HUES48 (cell line): Measurements from ENCODE around the gene MIP.

Experiments used
- H3K27ac ChIP-seq: one replicate; pipeline ENCODE4 v1.7.0; 2013; ENCODE audit warnings: low read depth, low read length, inconsistent platforms
- H3K27me3 ChIP-seq: 2 replicates; pipeline ENCODE4 v1.6.1; 2013; ENCODE audit warnings: mild to moderate bottlenecking, low read length; ENCODE audit not compliant: control insufficient read depth, insufficient read depth
- H3K36me3 ChIP-seq: 2 replicates; pipeline ENCODE4 v1.6.1; 2013; ENCODE audit warnings: low read length; ENCODE audit not compliant: control insufficient read depth, insufficient read depth
- H3K4me1 ChIP-seq: 2 replicates; pipeline ENCODE4 v1.6.1; 2013; ENCODE audit warnings: mild to moderate bottlenecking, low read length; ENCODE audit not compliant: control insufficient read depth, insufficient read depth
- H3K4me3 ChIP-seq: 2 replicates; pipeline ENCODE4 v1.5.1; 2013; ENCODE audit warnings: mild to moderate bottlenecking, low read depth, low read length
- H3K9ac ChIP-seq: 2 replicates; pipeline ENCODE4 v1.6.1; 2013; ENCODE audit warnings: mild to moderate bottlenecking, low read depth, low read length, moderate library complexity
- H3K9me3 ChIP-seq: 2 replicates; pipeline ENCODE4 v1.6.1; 2013; ENCODE audit warnings: low read length; ENCODE audit not compliant: control insufficient read depth, insufficient read depth

Gene MIP

DNA sequence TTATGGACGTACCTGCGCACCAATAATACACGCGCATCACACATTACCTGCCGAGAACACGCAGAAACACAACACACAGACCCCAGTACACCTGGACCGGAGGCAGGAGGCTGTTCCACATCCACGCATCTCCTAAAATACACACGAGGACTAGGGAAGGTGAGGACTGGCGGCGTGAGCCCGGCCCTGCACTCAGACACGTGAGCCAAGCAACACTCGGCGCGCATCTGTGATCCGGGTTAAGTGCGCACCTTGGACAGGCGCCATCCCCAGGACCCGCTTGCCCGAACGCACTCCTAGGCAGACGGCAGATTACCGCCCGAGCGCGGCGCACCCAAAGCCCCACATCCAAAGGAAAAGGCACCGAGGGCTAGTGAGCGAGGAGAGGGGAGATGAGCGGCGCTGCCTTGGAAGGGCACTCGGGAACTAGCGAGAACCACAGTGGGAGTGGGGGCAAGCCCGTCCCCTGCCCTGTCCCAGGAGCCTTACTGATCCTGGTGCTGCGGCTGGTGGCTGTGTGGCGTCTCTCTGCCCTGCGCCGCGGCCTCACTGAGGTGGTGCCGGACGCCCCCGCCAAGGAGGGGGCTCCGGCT, 33.1 kb upstream of the MIP start:
- H3K27me3 ChIP-seq = peaks cover 43% of the 10 kb centered on the region

DNA sequence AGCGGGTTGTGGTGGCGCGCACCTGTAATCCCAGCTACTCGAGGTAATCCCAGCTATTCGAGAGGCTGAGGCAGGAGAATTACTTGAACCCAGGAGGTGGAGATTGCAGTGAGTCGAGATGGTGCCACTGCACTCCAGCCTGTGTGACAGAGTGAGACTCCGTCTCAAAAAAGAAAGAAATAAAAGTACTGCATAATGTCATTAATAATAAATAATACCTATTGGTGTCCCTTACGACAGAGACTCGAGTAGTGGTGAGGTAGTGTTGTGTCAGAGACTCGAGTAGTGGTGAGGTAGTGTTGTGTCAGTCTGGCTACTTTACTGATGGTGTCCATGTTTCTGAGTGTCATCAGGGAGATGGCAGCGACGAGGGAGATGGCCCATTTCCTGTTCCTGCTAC, 32.2 kb upstream of the MIP start:
- Histone ChIP-seq H3K36me3 (no peaks in the 10 kb centered on the region), H3K27ac (no peak overlapping the region), H3K9me3 (no peaks in the 10 kb centered on the region; the same call in 1 of the 2 replicates), H3K9ac (no peak overlapping the region), H3K4me1 (peaks cover 7% of the 10 kb centered on the region), H3K27me3 (peaks cover 43% of the 10 kb centered on the region), H3K4me3 (peak overlapping the region; percentile 84; the same call in 1 of the 2 replicates)

More for the DNA sequence above, 33.1 kb upstream of the MIP start:
- H3K36me3 ChIP-seq = no peaks in the 10 kb centered on the region
- peaks cover 7% of the 10 kb centered on the region for H3K4me1 ChIP-seq
- no peaks in the 10 kb centered on the region; the same call in none of the 2 replicates for H3K9me3 ChIP-seq
- H3K9ac ChIP-seq = peak overlapping the region; percentile 15; the same call in 1 of the 2 replicates
- peak overlapping the region; percentile 84 for H3K4me3 ChIP-seq
- H3K27ac ChIP-seq = no peak overlapping the region

DNA sequence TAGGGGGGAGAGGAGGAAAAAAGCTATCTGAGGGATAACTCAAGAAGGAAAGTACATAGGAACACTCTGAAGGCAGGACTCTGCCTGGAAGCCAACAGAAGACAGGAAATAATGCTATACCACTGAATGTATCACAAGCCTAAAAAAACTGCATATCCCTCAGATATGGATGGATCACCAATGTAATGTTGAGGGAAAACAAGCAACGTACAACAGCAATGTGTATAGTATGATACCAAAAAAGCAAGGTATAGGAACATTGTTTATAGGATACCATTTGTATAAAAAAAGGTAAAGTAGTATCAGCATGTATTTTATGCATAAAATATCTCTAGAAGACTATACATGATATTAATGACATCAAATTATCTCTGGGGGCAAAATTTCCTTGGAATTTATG, 30.1 kb upstream of the MIP start:
- no peaks in the 10 kb centered on the region for H3K36me3 ChIP-seq
- H3K4me3 ChIP-seq = no peak overlapping the region
- peaks cover 7% of the 10 kb centered on the region for H3K4me1 ChIP-seq
- peaks cover 31% of the 10 kb centered on the region for H3K27me3 ChIP-seq
- H3K9me3 ChIP-seq = no peaks in the 10 kb centered on the region; the same call in 1 of the 2 replicates
- no peak overlapping the region for H3K9ac ChIP-seq
- no peak overlapping the region for H3K27ac ChIP-seq

DNA sequence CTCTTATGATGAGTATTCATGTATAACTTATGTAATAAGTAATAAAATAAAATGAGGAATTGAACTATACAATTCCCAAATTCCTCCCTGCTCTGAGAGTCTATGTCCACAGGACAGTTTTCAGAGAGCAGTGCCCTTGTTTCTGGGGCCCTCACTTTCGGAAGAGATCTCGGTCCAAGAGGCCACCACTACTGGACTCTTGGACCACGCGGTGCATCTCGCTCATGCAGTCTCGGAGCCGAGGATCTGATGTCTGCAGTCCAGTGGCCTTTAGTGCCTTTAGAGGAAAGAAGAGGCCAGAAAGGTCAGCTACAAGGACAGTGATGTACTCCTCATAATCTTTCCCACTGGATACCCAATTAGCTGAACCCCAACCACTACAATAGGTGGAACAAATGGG, 25.2 kb upstream of the MIP start:
- no peak overlapping the region for H3K9ac ChIP-seq
- H3K27ac ChIP-seq = no peak overlapping the region
- no peak overlapping the region for H3K4me3 ChIP-seq
- H3K27me3 ChIP-seq = no peaks in the 10 kb centered on the region
- no peaks in the 10 kb centered on the region for H3K4me1 ChIP-seq
- H3K9me3 ChIP-seq = no peaks in the 10 kb centered on the region
- no peaks in the 10 kb centered on the region for H3K36me3 ChIP-seq

DNA sequence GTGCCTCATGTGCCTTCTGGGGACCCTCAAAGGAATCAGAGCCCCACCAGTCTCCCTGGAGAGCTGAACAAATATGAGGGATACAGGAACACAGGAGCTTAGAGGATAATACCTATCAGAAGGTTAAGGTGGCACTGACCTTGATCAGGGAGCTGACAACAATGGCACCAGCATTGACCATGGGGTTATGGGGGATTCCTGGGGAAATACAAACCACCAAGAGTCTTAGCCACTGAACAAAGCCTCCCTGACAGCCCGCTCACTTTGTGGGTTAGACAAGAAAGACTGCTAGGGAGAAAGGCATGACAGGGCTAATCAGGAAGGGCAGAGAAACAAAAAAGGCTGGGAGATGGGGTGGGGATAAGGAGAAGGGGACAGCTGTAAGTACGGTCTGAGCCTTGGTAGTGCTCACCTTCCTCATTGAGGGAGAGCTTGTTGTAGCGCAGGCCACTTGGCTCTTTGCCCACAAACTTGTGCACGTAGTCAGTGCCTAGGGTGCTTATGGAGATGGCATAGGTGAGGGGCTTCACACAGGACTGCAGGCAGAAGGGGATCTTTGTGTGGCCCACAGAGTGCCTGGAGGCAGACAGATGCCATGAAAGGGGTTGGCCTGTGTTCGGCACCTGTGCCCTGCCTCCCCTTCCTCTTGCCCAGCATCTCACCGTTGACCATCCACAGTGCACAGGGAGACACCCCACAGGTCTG, 23.2 kb upstream of the MIP start:
- H3K36me3 ChIP-seq = peaks cover 13% of the 10 kb centered on the region
- no peaks in the 10 kb centered on the region for H3K4me1 ChIP-seq
- no peaks in the 10 kb centered on the region for H3K27me3 ChIP-seq
- H3K9me3 ChIP-seq = no peaks in the 10 kb centered on the region
- H3K27ac ChIP-seq = no peak overlapping the region
- H3K9ac ChIP-seq = no peak overlapping the region
- no peak overlapping the region for H3K4me3 ChIP-seq

DNA sequence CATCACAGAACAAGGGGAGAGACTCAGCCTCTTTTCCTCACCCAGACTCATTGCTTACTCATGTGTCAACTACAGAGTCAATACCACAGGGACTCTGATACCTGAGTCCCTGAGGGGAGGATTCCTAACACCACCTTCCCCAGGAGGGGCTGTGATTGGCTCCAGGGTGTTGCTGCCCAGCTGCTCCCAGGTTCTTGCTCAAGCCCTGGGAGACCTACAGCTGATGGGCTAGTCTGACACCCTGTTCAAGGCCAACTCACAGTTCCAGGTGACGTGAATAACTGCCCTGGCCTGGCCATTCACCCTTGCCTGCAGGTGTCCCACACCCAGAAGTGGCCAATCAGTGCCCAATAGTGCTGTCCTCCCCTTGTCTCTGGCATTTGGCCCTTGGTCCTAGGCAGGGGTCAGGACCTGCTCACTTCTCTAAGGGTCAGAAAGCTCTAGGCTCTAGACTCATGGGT, 22.5 kb upstream of the MIP start:
- no peaks in the 10 kb centered on the region for H3K27me3 ChIP-seq
- no peak overlapping the region for H3K9ac ChIP-seq
- no peaks in the 10 kb centered on the region for H3K9me3 ChIP-seq
- no peaks in the 10 kb centered on the region for H3K4me1 ChIP-seq
- H3K36me3 ChIP-seq = peaks cover 19% of the 10 kb centered on the region
- no peak overlapping the region for H3K4me3 ChIP-seq
- no peak overlapping the region for H3K27ac ChIP-seq

DNA sequence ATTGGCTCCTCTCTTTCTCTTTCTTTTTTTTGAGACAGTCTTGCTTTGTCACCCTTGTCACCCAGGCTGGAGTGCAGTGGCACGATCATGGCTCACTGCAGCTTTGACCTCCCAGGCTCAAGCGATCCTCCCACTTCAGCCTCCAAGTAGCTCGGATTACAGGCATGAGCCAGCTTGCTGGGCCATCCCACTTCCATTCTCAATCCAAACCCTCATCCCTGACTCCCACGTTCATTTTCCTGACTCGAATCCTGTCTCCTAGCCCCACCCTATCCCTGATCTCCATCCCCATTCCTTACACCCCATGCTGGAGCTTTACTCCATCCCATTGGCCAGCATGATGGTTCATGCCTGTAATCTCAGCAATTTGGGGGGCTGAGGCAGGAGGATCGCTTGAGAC, 21.7 kb upstream of the MIP start:
- Histone ChIP-seq H3K4me3 (no peak overlapping the region), H3K9me3 (no peaks in the 10 kb centered on the region), H3K27ac (no peak overlapping the region), H3K4me1 (no peaks in the 10 kb centered on the region), H3K9ac (no peak overlapping the region), H3K27me3 (no peaks in the 10 kb centered on the region), H3K36me3 (peaks cover 28% of the 10 kb centered on the region)

DNA sequence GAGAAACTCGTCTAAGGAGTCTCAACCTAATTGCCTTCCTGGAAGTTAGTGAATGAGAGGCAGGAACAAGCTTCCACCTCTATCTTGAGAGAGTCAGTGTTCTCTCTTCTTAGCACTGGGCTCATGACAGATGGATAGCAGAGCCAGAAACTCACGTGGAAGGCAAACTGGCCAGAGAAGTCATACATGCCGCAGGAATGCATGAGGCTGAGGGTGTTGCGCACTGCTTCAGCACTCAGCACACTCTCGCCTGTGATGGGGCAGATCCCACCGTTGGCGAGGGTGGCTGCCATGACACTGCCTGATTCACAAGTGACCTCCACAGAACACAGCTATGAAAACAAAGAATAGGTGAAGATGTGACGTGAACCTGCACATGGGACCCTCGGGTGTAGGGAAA, 19.9 kb upstream of the MIP start:
- no peak overlapping the region for H3K4me3 ChIP-seq
- H3K27ac ChIP-seq = no peak overlapping the region
- no peaks in the 10 kb centered on the region for H3K4me1 ChIP-seq
- no peak overlapping the region for H3K9ac ChIP-seq
- peaks cover 42% of the 10 kb centered on the region for H3K36me3 ChIP-seq
- H3K9me3 ChIP-seq = no peaks in the 10 kb centered on the region
- no peaks in the 10 kb centered on the region for H3K27me3 ChIP-seq

DNA sequence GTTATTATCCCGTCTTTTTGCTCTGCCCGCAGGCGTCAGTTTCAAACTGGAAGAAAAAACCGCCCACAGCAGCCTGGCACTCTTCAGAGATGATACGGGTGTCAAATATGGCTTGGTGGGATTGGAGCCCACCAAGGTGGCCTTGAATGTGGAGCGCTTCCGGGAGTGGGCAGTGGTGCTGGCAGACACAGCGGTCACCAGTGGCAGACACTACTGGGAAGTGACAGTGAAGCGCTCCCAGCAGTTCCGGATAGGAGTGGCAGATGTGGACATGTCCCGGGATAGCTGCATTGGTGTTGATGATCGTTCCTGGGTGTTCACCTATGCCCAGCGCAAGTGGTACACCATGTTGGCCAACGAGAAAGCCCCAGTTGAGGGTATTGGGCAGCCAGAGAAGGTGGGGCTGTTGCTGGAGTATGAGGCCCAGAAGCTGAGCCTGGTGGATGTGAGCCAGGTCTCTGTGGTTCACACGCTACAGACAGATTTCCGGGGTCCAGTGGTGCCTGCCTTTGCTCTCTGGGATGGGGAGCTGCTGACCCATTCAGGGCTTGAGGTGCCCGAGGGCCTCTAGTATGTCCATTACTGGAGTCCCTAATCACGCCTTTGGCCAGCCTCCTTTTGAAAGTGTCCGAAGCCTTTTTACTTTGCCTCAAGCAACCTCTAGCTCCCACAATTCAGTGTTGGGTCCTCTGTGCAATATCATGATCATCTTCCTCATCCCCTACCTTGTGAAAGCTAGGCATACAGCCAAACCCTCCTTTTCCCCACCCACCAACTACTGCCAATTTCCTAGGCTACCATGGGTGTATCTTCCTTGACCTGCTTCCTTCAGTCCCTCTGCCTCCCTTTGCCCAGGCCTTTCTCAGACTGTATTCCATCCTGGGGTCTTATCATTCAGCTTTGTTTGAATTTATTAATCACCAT, 14.8 kb upstream of the MIP start:
- Histone ChIP-seq H3K36me3 (peaks cover 39% of the 10 kb centered on the region), H3K4me1 (no peaks in the 10 kb centered on the region; the same call in 1 of the 2 replicates), H3K4me3 (peak overlapping the region; percentile 99), H3K27ac (no peak overlapping the region), H3K9me3 (no peaks in the 10 kb centered on the region), H3K9ac (peak overlapping the region; percentile 99), H3K27me3 (no peaks in the 10 kb centered on the region)

DNA sequence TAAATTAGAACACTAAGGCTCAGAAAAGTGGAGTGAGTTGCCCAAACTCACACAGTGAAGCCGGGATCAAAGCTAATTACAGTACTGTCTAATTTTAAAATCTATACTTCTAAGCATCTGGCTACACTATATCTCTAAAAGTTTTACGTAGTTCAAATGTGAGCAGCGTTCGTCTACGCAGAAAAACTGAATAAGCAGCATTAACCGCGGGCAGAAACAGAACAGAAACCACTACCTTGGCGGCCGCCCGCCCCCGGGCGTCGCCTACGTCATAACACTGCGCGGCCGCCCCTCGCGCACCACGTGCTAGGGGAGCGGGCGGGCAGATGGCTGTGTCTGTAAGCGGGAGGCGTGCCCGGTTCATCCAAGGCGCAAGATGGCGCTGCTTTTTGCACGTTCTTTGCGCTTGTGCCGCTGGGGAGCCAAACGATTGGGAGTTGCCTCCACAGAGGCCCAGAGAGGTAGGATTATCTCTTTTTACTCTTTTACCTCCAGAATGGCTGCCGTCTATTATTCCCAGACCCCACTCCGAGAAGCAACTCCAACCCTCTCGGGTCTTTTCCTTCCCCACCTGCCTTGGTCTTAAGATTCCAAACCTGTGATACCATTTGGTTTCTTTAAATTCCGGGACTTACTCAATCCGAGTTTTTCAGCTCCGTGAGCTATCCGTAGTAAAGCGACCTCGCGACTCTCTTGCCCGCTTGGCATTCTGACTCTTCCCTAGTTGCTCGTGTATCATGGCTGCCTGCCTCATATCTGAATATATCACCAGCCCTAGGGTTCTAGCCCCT, 14.0 kb upstream of the MIP start, which contains the start of gene SPRYD4:
TSS of gene SPRYD4 (plus strand) at position 363 of the 791 bp plus-strand sequence. CDS start at position 377, 14 bp downstream.
- Histone ChIP-seq H3K9me3 (no peaks in the 10 kb centered on the region), H3K4me1 (peaks cover 8% of the 10 kb centered on the region), H3K36me3 (peaks cover 34% of the 10 kb centered on the region), H3K9ac (peak within 1 kb of the TSS; percentile 99), H3K27me3 (no peaks in the 10 kb centered on the region), H3K27ac (peak within 1 kb of the TSS; percentile 85), H3K4me3 (peak within 1 kb of the TSS; percentile 99)
